ENCODE results near the gene RPS25. TPM values are rescaled to one million over a fixed set of nuclear protein-coding genes. Genes with fewer than 3 reads are reported as not detected.
A peak's percentile ranks its signal among the peaks of the same experiment; 100 is the strongest.

Gene RPS25
- total and polyA plus RNA-seq, 9 of the 15 experiments (the other 6 are each of a cell fraction or from before 2014, with no cell fraction given) = 1,553 to 5,486 (median 2,471) TPM

DNA sequence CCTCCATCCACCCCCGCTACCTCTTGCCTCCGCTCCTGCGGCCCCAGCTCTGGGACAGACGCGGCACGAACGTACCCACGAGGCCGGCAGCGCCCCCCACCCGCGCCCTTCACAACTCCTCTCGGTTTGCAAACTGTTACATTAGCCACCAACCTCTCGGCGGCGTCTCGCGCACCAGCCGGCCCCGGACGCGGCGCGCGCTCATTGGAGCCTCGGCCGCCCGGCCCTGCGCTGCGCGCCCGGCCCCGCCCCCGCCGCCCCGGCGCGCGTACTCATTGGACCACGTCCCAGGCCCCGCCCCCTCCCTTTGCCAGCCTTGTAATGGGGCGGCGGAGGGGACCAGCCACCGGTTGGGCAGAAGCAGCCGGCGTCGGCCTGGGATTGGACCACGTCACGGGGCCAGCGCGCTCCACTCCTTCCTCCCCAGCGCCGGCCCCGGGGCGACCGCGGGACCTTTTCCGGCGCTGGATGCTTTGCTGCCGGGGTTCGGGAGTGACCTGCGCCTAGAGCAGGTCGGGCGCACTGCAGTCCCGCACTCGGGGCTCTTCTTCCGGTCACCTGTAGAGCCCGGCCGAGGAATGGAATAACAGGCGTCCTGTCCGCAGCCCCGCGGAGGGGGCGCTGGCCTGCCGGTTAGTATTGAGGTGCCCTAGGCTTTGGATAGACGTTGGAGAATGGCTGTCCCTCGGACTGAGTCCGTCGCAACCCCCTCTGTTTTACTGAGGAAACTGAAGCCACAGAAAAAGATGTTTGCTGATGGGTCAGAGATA lies 39.0 kb upstream of the RPS25 start, which contains the start of gene HYOU1 (continued):
- TF ChIP-seq, protein P1, sequence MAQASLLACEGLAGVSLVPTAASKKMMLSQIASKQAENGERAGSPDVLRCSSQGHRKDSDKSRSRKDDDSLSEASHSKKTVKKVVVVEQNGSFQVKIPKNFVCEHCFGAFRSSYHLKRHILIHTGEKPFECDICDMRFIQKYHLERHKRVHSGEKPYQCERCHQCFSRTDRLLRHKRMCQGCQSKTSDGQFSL (CRISPR knock-in tag; IDR thresholded peaks at IDR 0.05) = peak; percentile 77; the same call in 1 of the 2 replicates
- TF ChIP-seq, protein P1 (tag; IDR thresholded peaks at IDR 0.05) = no peak
- TF ChIP-seq SIN3B (IDR thresholded peaks at IDR 0.05; ENCODE audit: low read depth) (peak; percentile 41), ETV5 (CRISPR knock-in tag; IDR thresholded peaks at IDR 0.05; ENCODE audit: low read depth) (peak; percentile 80), MTA1 (IDR thresholded peaks at IDR 0.05; ENCODE audit: borderline replicate concordance) (peak; percentile 86), PHF8 (IDR thresholded peaks at IDR 0.05; ENCODE audit: borderline replicate concordance, low read length) (peak; percentile 86; the same call in 1 of the 2 replicates), SAP30 (IDR thresholded peaks at IDR 0.05; ENCODE audit: borderline replicate concordance, insufficient read depth, low read depth, low read length, poor library complexity, severe bottlenecking) (peak; percentile 39), DDX20 (tag; IDR thresholded peaks at IDR 0.05; ENCODE audit: low read depth) (no peak), ZNF239 (CRISPR knock-in tag; IDR thresholded peaks at IDR 0.05) (no peak), NR2C2 (CRISPR knock-in tag; IDR thresholded peaks at IDR 0.05) (no peak), NR2C2 (tag; IDR thresholded peaks at IDR 0.05) (peak; percentile 95), ZNF561 (CRISPR knock-in tag; conservative IDR thresholded peaks at IDR 0.05) (no peak), CTBP1 (IDR thresholded peaks at IDR 0.05; ENCODE audit: borderline replicate concordance) (peak; percentile 93), ZFP36 (IDR thresholded peaks at IDR 0.05; ENCODE audit: low read depth, low read length, partially characterized antibody) (peak; percentile 78), NFE2 (IDR thresholded peaks at IDR 0.05; ENCODE audit: low read depth) (no peak), CREM (IDR thresholded peaks at IDR 0.05; ENCODE audit: low read depth) (peak; percentile 87), CHD2 (IDR thresholded peaks at IDR 0.05; ENCODE audit: low read depth, low read length) (peak; percentile 44), BHLHE40 (IDR thresholded peaks at IDR 0.05; ENCODE audit: low read length) (peak; percentile 31; the same call in 1 of the 2 replicates), CXXC5 (CRISPR knock-in tag; IDR thresholded peaks at IDR 0.05) (peak; percentile 80), PCBP1 (IDR thresholded peaks at IDR 0.05; ENCODE audit: low read depth, low read length, poor library complexity, severe bottlenecking) (peak; percentile 74), MAZ (CRISPR knock-in tag; conservative IDR thresholded peaks at IDR 0.05 in 1 of 2, IDR thresholded peaks at IDR 0.05 in 1 of 2) (peak; percentile 76 to 91), CBX3 (IDR thresholded peaks at IDR 0.05; ENCODE audit: borderline replicate concordance in 1 of 2, low read length in 2 of 2) (peak in 1 of 2 experiments; percentile 73; a peak in 1 of 3 replicates)
- TF ChIP-seq, protein P2, sequence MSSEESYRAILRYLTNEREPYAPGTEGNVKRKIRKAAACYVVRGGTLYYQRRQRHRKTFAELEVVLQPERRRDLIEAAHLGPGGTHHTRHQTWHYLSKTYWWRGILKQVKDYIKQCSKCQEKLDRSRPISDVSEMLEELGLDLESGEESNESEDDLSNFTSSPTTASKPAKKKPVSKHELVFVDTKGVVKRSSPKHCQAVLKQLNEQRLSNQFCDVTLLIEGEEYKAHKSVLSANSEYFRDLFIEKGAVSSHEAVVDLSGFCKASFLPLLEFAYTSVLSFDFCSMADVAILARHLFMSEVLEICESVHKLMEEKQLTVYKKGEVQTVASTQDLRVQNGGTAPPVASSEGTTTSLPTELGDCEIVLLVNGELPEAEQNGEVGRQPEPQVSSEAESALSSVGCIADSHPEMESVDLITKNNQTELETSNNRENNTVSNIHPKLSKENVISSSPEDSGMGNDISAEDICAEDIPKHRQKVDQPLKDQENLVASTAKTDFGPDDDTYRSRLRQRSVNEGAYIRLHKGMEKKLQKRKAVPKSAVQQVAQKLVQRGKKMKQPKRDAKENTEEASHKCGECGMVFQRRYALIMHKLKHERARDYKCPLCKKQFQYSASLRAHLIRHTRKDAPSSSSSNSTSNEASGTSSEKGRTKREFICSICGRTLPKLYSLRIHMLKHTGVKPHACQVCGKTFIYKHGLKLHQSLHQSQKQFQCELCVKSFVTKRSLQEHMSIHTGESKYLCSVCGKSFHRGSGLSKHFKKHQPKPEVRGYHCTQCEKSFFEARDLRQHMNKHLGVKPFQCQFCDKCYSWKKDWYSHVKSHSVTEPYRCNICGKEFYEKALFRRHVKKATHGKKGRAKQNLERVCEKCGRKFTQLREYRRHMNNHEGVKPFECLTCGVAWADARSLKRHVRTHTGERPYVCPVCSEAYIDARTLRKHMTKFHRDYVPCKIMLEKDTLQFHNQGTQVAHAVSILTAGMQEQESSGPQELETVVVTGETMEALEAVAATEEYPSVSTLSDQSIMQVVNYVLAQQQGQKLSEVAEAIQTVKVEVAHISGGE (CRISPR knock-in tag; IDR thresholded peaks at IDR 0.05) = peak in 2 of 3 experiments; percentile 44 to 92; a peak in 3 of 6 replicates

All from K562 (cell line).